Breast epithelium (tissue), 3 donors: Measurements from ENCODE around the gene ALK.

ENCODE experiments used
- POLR2AphosphoS5 ChIP-seq, 3 donors: sonication (generic); formaldehyde crosslinking; IDR thresholded peaks; one replicate each; pipeline ENCODE4 v1.6.1; 2017; ENCODE audit warnings: antibody characterized with exemption in 3 of 3
- TF ChIP-seq, protein P1 (sequence below), 3 donors: fragments of 450-650 bp; IDR thresholded peaks; one replicate each; pipeline ENCODE4 v1.5.1; 2016 to 2017; ENCODE audit warnings: antibody characterized with exemption in 3 of 3, mild to moderate bottlenecking in 3 of 3, moderate library complexity in 3 of 3

DNA sequence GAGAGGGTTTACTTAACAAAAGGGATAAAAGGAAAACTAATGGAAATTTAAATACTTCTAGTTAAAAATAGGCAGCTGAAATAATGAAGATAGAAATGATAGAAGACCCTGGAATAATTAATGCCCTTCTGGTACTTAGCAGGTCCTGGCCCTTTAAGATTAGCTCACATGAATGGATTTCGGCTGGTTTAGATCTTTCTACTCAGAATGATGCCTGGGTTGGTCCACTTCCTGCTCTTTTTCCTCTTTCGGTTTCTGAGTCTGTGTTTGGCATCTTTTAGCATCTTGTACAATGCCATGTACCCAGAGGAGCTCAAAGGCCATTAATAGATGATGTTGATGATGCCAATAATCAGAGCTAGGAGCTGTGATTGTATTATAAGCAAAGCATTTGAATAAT is 515.7 kb downstream of the ALK start:
- TF ChIP-seq, protein P1, sequence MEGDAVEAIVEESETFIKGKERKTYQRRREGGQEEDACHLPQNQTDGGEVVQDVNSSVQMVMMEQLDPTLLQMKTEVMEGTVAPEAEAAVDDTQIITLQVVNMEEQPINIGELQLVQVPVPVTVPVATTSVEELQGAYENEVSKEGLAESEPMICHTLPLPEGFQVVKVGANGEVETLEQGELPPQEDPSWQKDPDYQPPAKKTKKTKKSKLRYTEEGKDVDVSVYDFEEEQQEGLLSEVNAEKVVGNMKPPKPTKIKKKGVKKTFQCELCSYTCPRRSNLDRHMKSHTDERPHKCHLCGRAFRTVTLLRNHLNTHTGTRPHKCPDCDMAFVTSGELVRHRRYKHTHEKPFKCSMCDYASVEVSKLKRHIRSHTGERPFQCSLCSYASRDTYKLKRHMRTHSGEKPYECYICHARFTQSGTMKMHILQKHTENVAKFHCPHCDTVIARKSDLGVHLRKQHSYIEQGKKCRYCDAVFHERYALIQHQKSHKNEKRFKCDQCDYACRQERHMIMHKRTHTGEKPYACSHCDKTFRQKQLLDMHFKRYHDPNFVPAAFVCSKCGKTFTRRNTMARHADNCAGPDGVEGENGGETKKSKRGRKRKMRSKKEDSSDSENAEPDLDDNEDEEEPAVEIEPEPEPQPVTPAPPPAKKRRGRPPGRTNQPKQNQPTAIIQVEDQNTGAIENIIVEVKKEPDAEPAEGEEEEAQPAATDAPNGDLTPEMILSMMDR (IDR thresholded peaks at IDR 0.05) = no peak
- no peak for TF ChIP-seq POLR2AphosphoS5 (IDR thresholded peaks at IDR 0.05)
